ENCODE results near the gene JAZF1. TPM values are rescaled to one million over a fixed set of nuclear protein-coding genes. Genes with fewer than 3 reads are reported as not detected.

Gene JAZF1
- total and polyA plus RNA-seq, 4 experiments from 2014 or later = 3.7 to 8.3 (median 4.7) TPM

DNA sequence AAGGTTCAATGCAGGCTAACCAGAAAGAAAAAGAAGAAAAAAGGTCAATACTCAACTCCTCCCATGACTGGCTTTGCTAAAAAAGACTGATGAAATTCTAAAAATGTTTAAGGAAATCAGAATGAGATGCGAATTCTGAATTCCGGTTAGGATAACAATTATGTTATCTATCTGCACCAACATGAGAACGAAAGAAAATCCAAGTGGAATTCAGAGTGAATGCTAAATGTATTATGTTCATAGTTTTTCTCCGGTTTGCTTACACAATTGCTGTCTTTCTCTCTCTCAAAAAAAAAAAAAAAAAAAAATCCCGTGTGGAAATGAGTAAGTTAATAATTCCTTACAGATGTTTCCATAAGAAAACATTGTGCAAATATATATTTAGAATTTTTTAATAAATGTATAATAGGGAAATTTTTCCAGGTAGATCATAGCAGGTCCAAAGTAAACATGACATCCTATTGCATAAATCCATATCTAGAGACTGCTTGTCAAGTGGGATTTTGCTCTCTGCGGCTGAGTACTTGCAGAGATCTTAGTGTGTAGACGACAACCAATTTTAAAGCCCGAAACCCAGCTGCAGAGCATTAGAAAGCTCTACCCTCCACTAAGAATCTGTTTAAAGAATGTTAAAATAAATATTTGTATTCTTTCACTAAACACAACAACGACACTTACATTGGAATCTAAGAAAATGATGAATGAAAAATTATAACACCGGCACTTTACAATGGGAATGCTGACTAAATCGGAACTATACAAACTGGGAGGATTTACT, 104.0 kb downstream of the JAZF1 start:
- H3K4me3 Mint-ChIP-seq = no peak overlapping the region
- no peak overlapping the region for H3K27ac Mint-ChIP-seq
- Histone ChIP-seq H3K27ac (ENCODE audit: low read depth, low read length) (no peak overlapping the region), H3K4me3 (ENCODE audit: low read length in 2 of 2) (no peak overlapping the region), H3K27me3 (ENCODE audit: insufficient read depth, low read length) (no peaks in the 10 kb centered on the region), H3K36me3 (ENCODE audit: insufficient read depth, low read length) (no peaks in the 10 kb centered on the region), H3K4me1 (ENCODE audit: insufficient read depth, low read length) (no peaks in the 10 kb centered on the region), H3K9me3 (ENCODE audit: control insufficient read depth in 1 of 2, low read length in 2 of 2) (no peaks in the 10 kb centered on the region)
- ChIA-PET POLR2A (ENCODE audit: partially characterized antibody) (no interaction called here), CTCF (ENCODE audit: partially characterized antibody) (interaction anchor here (0.9 to 8.4 kb wide), 8 partner anchors 8 to 881 kb away, joined by 4 to 86 read pairs (median 6); no protein-coding TSS in a partner anchor)
- no peak for DNase-seq
- intact Hi-C loops (cut with micrococcal nuclease) = no loop called here
- no peaks in the 10 kb centered on the region for H3K27me3 Mint-ChIP-seq
- peaks cover 0 to 13% (median 6%) of the 10 kb centered on the region in 4 donors for H3K4me1 Mint-ChIP-seq
- peaks cover 0 to 3% of the 10 kb centered on the region in 2 donors for H3K36me3 Mint-ChIP-seq
- no peaks in the 10 kb centered on the region for H3K9me3 Mint-ChIP-seq

DNA sequence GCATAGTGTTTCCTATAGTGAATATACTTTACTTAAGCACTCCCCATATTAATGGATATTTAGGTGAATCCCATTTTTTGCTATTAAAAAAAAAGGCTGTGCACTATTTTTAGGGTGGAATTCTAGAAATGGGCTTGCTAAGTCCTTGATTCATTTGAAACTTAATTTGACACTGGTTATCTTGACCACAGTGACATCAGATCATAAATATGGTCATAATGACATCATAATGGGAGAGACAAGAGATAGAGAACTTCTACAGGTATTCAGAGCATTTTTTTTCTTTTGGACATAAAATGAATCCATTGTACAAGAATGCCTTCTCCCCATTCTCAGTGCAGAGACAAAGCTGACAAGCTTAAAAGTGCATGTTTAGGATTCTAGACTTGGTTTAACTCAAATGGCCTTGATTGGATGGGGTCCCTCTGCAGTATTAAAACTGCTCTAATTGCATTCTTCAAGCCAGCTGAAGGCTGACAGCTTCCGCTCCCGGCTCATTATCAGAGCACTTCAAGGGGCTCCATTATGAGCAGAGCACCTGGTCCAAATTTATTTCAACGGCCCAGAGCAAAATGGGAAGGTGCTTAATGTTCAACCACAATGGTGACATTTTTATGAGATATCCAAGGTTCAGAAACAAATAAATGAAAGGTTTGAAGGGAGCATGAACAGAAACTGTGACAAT, 104.8 kb downstream of the JAZF1 start:
- CTCF ChIA-PET (ENCODE audit: partially characterized antibody) = interaction anchor here (1.0 to 8.4 kb wide), 2 partner anchors 21 to 880 kb away, joined by 8 to 86 read pairs; no protein-coding TSS in a partner anchor
- H3K27me3 ChIP-seq (ENCODE audit: insufficient read depth, low read length) = no peaks in the 10 kb centered on the region
- no peak overlapping the region for H3K27ac Mint-ChIP-seq
- DNase-seq = no peak
- H3K4me3 ChIP-seq (ENCODE audit: low read length in 2 of 2) = no peak overlapping the region
- H3K4me1 Mint-ChIP-seq = peaks cover 0 to 9% (median 6%) of the 10 kb centered on the region in 4 donors
- no peaks in the 10 kb centered on the region for H3K9me3 ChIP-seq (ENCODE audit: control insufficient read depth in 1 of 2, low read length in 2 of 2)
- no peaks in the 10 kb centered on the region for H3K36me3 ChIP-seq (ENCODE audit: insufficient read depth, low read length)
- intact Hi-C loops (cut with micrococcal nuclease) = no loop called here
- POLR2A ChIA-PET (ENCODE audit: partially characterized antibody) = no interaction called here
- no peaks in the 10 kb centered on the region for H3K9me3 Mint-ChIP-seq
- H3K4me3 Mint-ChIP-seq = no peak overlapping the region
- no peaks in the 10 kb centered on the region for H3K27me3 Mint-ChIP-seq
- H3K27ac ChIP-seq (ENCODE audit: low read depth, low read length) = no peak overlapping the region
- peaks cover 0 to 3% of the 10 kb centered on the region in 2 donors for H3K36me3 Mint-ChIP-seq
- H3K4me1 ChIP-seq (ENCODE audit: insufficient read depth, low read length) = no peaks in the 10 kb centered on the region

DNA sequence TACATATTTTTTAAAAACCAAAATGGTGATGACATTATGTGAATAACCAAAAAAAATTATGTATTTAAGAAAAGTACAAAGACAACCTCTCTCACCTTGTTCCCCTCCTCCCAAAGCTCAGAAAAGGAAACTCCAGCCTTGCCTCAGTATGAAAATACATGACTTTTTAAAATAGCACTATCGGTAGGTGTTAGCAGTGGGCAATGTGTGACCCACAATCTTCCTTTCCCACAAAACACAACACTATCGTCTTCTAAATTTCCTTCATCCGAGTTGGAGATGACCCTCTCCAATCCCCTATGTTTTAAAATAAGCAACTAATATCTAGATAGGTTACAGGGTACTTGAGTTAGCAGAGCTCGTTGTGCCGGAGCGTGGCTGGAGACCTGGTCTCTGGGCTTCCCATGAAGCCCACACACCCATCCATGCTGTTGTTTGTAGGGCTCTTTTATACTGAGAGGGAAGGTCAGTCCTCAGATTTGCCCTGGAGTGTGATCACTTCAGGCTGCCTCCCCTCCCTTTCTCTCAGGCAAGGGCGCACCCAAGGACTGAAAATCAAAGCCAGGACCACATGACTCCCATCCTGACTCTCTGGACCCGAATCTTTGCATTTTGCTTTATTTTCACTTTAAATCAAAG, 107.6 kb downstream of the JAZF1 start:
- H3K9me3 ChIP-seq (ENCODE audit: control insufficient read depth in 1 of 2, low read length in 2 of 2) = no peaks in the 10 kb centered on the region
- intact Hi-C loops (cut with micrococcal nuclease) = no loop called here
- H3K4me1 Mint-ChIP-seq = peaks cover 0 to 4% (median 4%) of the 10 kb centered on the region in 4 donors
- peaks cover 0 to 3% of the 10 kb centered on the region in 2 donors for H3K36me3 Mint-ChIP-seq
- no peak overlapping the region for H3K4me3 ChIP-seq (ENCODE audit: low read length in 2 of 2)
- H3K9me3 Mint-ChIP-seq = no peaks in the 10 kb centered on the region
- POLR2A ChIA-PET (ENCODE audit: partially characterized antibody) = no interaction called here
- H3K36me3 ChIP-seq (ENCODE audit: insufficient read depth, low read length) = no peaks in the 10 kb centered on the region
- no peaks in the 10 kb centered on the region for H3K27me3 ChIP-seq (ENCODE audit: insufficient read depth, low read length)
- H3K4me3 Mint-ChIP-seq = no peak overlapping the region
- no peak for DNase-seq
- H3K27me3 Mint-ChIP-seq = no peaks in the 10 kb centered on the region
- CTCF ChIA-PET (ENCODE audit: partially characterized antibody) = interaction anchor here (3.5 kb wide), 1 partner anchor 12 kb away, joined by 18 read pairs; no protein-coding TSS in a partner anchor
- no peak overlapping the region for H3K27ac Mint-ChIP-seq
- no peak overlapping the region for H3K27ac ChIP-seq (ENCODE audit: low read depth, low read length)
- H3K4me1 ChIP-seq (ENCODE audit: insufficient read depth, low read length) = no peaks in the 10 kb centered on the region

DNA sequence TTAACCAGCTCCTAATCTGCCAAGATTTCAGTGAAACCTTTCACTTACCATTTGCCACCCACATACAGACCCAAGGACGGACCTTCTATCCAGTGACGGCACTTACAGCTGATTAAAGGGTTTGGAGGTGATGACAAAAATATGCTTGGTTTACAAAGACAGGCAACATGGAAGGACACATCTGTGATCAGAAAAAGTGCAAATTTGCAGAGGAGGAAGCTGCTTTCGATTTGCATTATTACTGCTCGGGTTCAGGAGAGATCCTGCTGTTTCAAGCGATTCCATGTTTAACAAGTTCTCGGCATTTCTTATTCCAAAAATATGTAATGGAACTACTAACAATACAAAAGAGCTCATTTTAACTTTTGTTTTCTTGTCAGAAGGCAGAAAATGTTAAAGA, 109.0 kb downstream of the JAZF1 start:
- CTCF ChIA-PET (ENCODE audit: partially characterized antibody) = interaction anchor here (1.2 to 4.3 kb wide), 3 partner anchors 9 to 24 kb away, joined by 4 to 27 read pairs (median 18); no protein-coding TSS in a partner anchor
- intact Hi-C loops (cut with micrococcal nuclease) = no loop called here
- peaks cover 0 to 3% of the 10 kb centered on the region in 2 donors for H3K36me3 Mint-ChIP-seq

DNA sequence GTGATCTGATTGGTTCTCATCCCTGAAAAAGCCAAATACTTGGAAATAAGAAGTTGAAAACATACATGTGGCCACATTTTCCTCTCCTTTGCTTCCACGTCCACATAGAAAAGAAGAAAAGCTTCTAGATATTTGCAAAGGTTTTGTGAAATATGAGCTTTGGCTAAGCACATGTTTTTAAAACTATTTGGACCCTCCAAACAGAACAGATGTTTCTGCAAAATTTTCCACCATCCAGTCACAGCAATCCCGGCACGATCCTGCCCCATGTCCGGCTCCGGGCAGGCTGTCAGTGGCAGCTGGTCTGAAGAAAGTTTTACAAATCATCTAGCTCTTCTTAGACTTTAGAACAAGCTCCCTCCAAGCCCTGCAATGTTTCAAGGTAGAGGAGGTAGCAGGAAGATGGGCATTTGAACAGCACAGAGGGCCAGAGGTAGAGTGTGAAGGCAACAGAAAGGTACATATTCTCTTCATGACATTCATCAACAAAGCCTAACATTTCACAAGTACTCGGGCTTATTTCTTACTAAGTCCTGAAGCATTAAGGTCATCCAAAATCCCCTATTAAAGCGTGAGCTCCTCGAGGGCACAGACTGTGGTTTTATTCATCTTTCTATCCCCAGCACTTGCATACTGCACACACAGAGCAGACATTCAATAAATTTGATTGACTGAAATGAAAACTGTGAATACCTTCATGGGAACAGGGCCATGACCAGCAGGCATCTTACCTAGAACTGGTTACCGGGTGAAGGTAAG, 110.1 kb downstream of the JAZF1 start:
- intact Hi-C loops (cut with micrococcal nuclease) = no loop called here
- CTCF ChIA-PET (ENCODE audit: partially characterized antibody) = interaction anchor here (1.2 to 4.3 kb wide), 5 partner anchors 9 to 27 kb away, joined by 3 to 27 read pairs (median 6); no protein-coding TSS in a partner anchor
- Mint-ChIP-seq H3K9me3 (no peaks in the 10 kb centered on the region), H3K27ac (no peak overlapping the region), H3K4me3 (no peak overlapping the region), H3K36me3 (peaks cover 0 to 3% of the 10 kb centered on the region in 2 donors), H3K4me1 (peaks cover 0 to 3% (median under 1%) of the 10 kb centered on the region in 4 donors), H3K27me3 (no peaks in the 10 kb centered on the region)
- no peaks in the 10 kb centered on the region for H3K27me3 ChIP-seq (ENCODE audit: insufficient read depth, low read length)
- H3K9me3 ChIP-seq (ENCODE audit: control insufficient read depth in 1 of 2, low read length in 2 of 2) = no peaks in the 10 kb centered on the region
- no peak for DNase-seq
- H3K36me3 ChIP-seq (ENCODE audit: insufficient read depth, low read length) = no peaks in the 10 kb centered on the region
- POLR2A ChIA-PET (ENCODE audit: partially characterized antibody) = no interaction called here
- no peak overlapping the region for H3K4me3 ChIP-seq (ENCODE audit: low read length in 2 of 2)
- H3K27ac ChIP-seq (ENCODE audit: low read depth, low read length) = no peak overlapping the region
- H3K4me1 ChIP-seq (ENCODE audit: insufficient read depth, low read length) = no peaks in the 10 kb centered on the region

More for the DNA sequence above, 109.0 kb downstream of the JAZF1 start:
- H3K4me1 Mint-ChIP-seq = peaks cover 0 to 3% (median under 1%) of the 10 kb centered on the region in 4 donors
- no peak overlapping the region for H3K4me3 Mint-ChIP-seq
- H3K27me3 ChIP-seq (ENCODE audit: insufficient read depth, low read length) = no peaks in the 10 kb centered on the region
- no peaks in the 10 kb centered on the region for H3K27me3 Mint-ChIP-seq
- POLR2A ChIA-PET (ENCODE audit: partially characterized antibody) = no interaction called here
- no peak overlapping the region for H3K4me3 ChIP-seq (ENCODE audit: low read length in 2 of 2)
- no peaks in the 10 kb centered on the region for H3K9me3 Mint-ChIP-seq
- H3K27ac ChIP-seq (ENCODE audit: low read depth, low read length) = no peak overlapping the region
- no peaks in the 10 kb centered on the region for H3K4me1 ChIP-seq (ENCODE audit: insufficient read depth, low read length)
- H3K27ac Mint-ChIP-seq = no peak overlapping the region
- DNase-seq = no peak
- no peaks in the 10 kb centered on the region for H3K9me3 ChIP-seq (ENCODE audit: control insufficient read depth in 1 of 2, low read length in 2 of 2)
- H3K36me3 ChIP-seq (ENCODE audit: insufficient read depth, low read length) = no peaks in the 10 kb centered on the region

DNA sequence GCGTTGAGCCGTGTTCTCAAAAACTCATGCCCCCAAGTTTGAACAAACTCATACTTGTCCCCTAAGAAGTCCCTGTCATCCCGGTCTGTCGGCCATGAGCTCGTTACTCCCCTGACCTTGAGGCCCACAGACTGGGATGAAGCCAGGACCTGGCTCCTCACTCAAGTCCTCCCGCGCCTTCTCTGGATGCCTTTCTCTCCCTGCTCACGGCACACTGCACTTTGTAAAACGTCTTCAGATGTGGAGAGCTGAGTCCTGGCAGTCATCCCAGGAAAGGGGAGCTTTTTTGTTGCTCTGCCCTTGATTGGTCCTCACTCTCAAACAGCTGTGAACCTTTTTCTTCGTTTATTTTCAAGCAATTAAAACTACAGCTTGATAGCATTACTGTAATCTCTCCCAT, 110.8 kb downstream of the JAZF1 start:
- H3K4me1 ChIP-seq (ENCODE audit: insufficient read depth, low read length) = no peaks in the 10 kb centered on the region
- no peaks in the 10 kb centered on the region for H3K36me3 ChIP-seq (ENCODE audit: insufficient read depth, low read length)
- H3K4me3 Mint-ChIP-seq = no peak overlapping the region
- intact Hi-C loops (cut with micrococcal nuclease) = no loop called here
- H3K4me3 ChIP-seq (ENCODE audit: low read length in 2 of 2) = no peak overlapping the region
- H3K27me3 Mint-ChIP-seq = no peaks in the 10 kb centered on the region
- no peak for DNase-seq
- CTCF ChIA-PET (ENCODE audit: partially characterized antibody) = interaction anchor here (1.2 to 4.3 kb wide), 5 partner anchors 8 to 27 kb away, joined by 3 to 27 read pairs (median 6); no protein-coding TSS in a partner anchor
- H3K27ac ChIP-seq (ENCODE audit: low read depth, low read length) = no peak overlapping the region
- H3K36me3 Mint-ChIP-seq = peaks cover 0 to 3% of the 10 kb centered on the region in 2 donors
- peaks cover 0 to 5% (median 2%) of the 10 kb centered on the region in 4 donors for H3K4me1 Mint-ChIP-seq
- H3K27me3 ChIP-seq (ENCODE audit: insufficient read depth, low read length) = no peaks in the 10 kb centered on the region
- POLR2A ChIA-PET (ENCODE audit: partially characterized antibody) = no interaction called here
- no peaks in the 10 kb centered on the region for H3K9me3 Mint-ChIP-seq
- H3K9me3 ChIP-seq (ENCODE audit: control insufficient read depth in 1 of 2, low read length in 2 of 2) = no peaks in the 10 kb centered on the region
- H3K27ac Mint-ChIP-seq = no peak overlapping the region

Measured in CD4-positive, alpha-beta memory T cell (primary cell).